Right lobe of liver (tissue), 6 donors: ENCODE measurements around the gene S1PR4. TPM values are rescaled to one million over a fixed set of nuclear protein-coding genes. Genes with fewer than 3 reads are reported as not detected.

Experiments
- ATAC-seq, 4 donors: fragments of 200-7000 bp; cut with Tn5 transposase; one replicate each; pipeline ENCODE4 v1.9.1; 2020; ENCODE audit warnings: mild to moderate bottlenecking in 4 of 4, moderate library complexity in 4 of 4
- DNase-seq, 3 donors: peaks; one replicate each; pipeline ENCODE4 v3.0.0-alpha.2; 2020
- H3K27ac ChIP-seq, 3 donors: fragments of 200-600 bp; one replicate each; pipeline ENCODE4 v1.8.0; 2022
- H3K27me3 ChIP-seq, 2 donors: fragments of 200-600 bp; one replicate each; pipeline ENCODE4 v1.8.0; 2022
- H3K36me3 ChIP-seq, 4 donors: fragments of 200-600 bp; sonication (generic) in 1 of 4; one replicate each; pipeline versions ENCODE4 v1.5.1 to v1.8.0; 2017 to 2022; ENCODE audit warnings: control low read depth in 1 of 4
- H3K4me1 ChIP-seq, 4 donors: fragments of 200-600 bp; sonication (generic) in 1 of 4; one replicate each; pipeline versions ENCODE4 v1.5.1 to v1.8.0; 2017 to 2022; ENCODE audit warnings: control low read depth in 1 of 4
- H3K4me3 ChIP-seq, 3 donors: fragments of 200-600 bp; one replicate each; pipeline ENCODE4 v1.8.0; 2022
- H3K9me3 ChIP-seq, 4 donors: fragments of 200-600 bp; sonication (generic) in 1 of 4; one replicate each; pipeline versions ENCODE4 v1.5.1 to v1.8.0; 2017 to 2022; ENCODE audit warnings: control low read depth in 1 of 4
- POLR2A ChIP-seq: fragments of 450-650 bp; IDR thresholded peaks from one replicate; pipeline ENCODE4 v1.6.1; 2017; ENCODE audit warnings: antibody characterized with exemption, mild to moderate bottlenecking
- WGBS: methylation state at CpG from one replicate; pipeline ENCODE4 v1.1.6; 2018; ENCODE audit warnings: low coverage, low lambda C conversion rate; ENCODE audit not compliant: insufficient coverage; ENCODE audit errors: missing lambda C conversion rate; 5-methylcytosine and 5-hydroxymethylcytosine counted together
- intact Hi-C, 2 donors: fragments of 100-400 bp; cut with DNase I; formaldehyde crosslinking; loops; one replicate each; pipeline versions ENCODE4 v1.11.2 to v1.14.1; 2022
- total RNA-seq, 6 experiments: library from RNA; depleted of rRNA in 2 of 6; stranded (reverse); fragments of >200 nt in 2 of 6; fragmentation: NEBNext Ultra II Directional in 3 of 6; extraction: Animal tissue kit (Norgen Biotek cat#: 25700) in 3 of 6; gene quantifications; one replicate each; pipeline versions ENCODE4 v1.1.0 to v1.2.4, GENCODE V29; 2016 to 2023
- TF ChIP-seq, protein P1 (sequence below), 4 donors: fragments of 200-600 bp in 3 of 4; fragments of 450-650 bp in 1 of 4; IDR thresholded peaks; one replicate each; pipeline versions ENCODE4 v1.5.1 to v1.8.0; 2016 to 2022; ENCODE audit warnings: antibody characterized with exemption in 4 of 4, mild to moderate bottlenecking in 2 of 4
- donor health status: DM: no; HTN: yes; CAD: no.
- donor health status: DM: no; HTN: no; CAD: no.
- donor health status: DM: no; HTN: no; CAD: no.
- donor health status: DM: no; HTN: yes; CAD: no.
- donor health status: DM: no; HTN: yes; CAD: no.

S1PR4 gene
- total RNA-seq, 6 experiments from 2014 or later, result 0.53 to 2.2 (median 0.97) TPM

- Histone ChIP-seq H3K27ac (peak within 1 kb of the TSS; percentile 41 to 73 (median 51)), H3K36me3 (no peaks in the 10 kb centered on the region), H3K4me3 (peak within 1 kb of the TSS; percentile 83 to 99 (median 84)), H3K4me1 (peaks cover 0 to 16% (median 5%) of the 10 kb centered on the region in 4 donors), H3K9me3 (no peaks in the 10 kb centered on the region), H3K27me3 (no peaks in the 10 kb centered on the region)
- ATAC-seq (peak; percentile 94 to 97 (median 96)), DNase-seq (peak; percentile 95 to 97 (median 96))
- intact Hi-C loops, result no loop called here
- TF ChIP-seq POLR2A, result peak; percentile 68
- TF ChIP-seq, protein P1, sequence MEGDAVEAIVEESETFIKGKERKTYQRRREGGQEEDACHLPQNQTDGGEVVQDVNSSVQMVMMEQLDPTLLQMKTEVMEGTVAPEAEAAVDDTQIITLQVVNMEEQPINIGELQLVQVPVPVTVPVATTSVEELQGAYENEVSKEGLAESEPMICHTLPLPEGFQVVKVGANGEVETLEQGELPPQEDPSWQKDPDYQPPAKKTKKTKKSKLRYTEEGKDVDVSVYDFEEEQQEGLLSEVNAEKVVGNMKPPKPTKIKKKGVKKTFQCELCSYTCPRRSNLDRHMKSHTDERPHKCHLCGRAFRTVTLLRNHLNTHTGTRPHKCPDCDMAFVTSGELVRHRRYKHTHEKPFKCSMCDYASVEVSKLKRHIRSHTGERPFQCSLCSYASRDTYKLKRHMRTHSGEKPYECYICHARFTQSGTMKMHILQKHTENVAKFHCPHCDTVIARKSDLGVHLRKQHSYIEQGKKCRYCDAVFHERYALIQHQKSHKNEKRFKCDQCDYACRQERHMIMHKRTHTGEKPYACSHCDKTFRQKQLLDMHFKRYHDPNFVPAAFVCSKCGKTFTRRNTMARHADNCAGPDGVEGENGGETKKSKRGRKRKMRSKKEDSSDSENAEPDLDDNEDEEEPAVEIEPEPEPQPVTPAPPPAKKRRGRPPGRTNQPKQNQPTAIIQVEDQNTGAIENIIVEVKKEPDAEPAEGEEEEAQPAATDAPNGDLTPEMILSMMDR (IDR thresholded peaks at IDR 0.05), result no peak
- 0% methylated on average over 22 of the region's 69 CpGs for WGBS
Observed at GRCh38 chr19:3185461-3186159, 7.0 kb downstream of the S1PR4 start, which contains the start of gene NCLN. TSS of gene NCLN (plus strand) at chr19:3185930. CDS start at chr19:3186031, 101 bp downstream.

DNA sequence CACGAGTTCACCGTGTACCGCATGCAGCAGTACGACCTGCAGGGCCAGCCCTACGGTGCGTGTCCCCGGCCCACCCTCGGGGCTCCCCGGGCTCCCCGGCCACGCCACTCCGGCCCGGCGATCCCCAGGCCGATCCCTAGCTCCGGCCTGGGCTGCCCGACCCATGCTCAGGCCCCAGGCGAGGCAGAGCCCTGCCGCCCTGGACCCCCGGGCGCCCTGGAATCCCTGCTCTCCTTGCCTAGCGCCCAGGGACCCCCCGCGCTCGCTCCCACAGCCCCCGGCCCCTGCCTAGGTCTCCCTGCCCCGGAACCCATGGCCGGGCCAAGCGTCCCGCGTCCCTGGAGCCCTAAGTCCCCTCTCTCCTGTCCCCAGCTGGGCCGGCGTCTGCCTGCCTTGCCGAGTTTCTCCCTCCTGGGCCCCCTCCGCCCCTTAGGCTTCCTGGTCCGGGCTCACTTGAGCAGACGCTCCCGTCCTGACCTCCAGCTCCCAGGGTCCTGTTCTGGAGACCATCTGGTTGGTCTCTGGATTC lies 7.7 kb downstream of the S1PR4 start:
- peak overlapping the region in 1 of 3 donors; percentile 73 for H3K27ac ChIP-seq
- no peaks in the 10 kb centered on the region for H3K9me3 ChIP-seq
- H3K4me3 ChIP-seq, result peak overlapping the region; percentile 83 to 99 (median 84)
- TF ChIP-seq POLR2A, result no peak
- TF ChIP-seq, protein P1 (IDR thresholded peaks at IDR 0.05), result no peak
- ATAC-seq, result peak in 3 of 4 donors; percentile 3 to 20 (median 4)
- H3K36me3 ChIP-seq, result no peaks in the 10 kb centered on the region
- H3K27me3 ChIP-seq, result no peaks in the 10 kb centered on the region
- peak in 1 of 3 donors; percentile 62 for DNase-seq
- 0% methylated on average over 4 of the region's 38 CpGs for WGBS
- intact Hi-C loops, result no loop called here
- H3K4me1 ChIP-seq, result peaks cover 0 to 16% (median 5%) of the 10 kb centered on the region in 4 donors

DNA sequence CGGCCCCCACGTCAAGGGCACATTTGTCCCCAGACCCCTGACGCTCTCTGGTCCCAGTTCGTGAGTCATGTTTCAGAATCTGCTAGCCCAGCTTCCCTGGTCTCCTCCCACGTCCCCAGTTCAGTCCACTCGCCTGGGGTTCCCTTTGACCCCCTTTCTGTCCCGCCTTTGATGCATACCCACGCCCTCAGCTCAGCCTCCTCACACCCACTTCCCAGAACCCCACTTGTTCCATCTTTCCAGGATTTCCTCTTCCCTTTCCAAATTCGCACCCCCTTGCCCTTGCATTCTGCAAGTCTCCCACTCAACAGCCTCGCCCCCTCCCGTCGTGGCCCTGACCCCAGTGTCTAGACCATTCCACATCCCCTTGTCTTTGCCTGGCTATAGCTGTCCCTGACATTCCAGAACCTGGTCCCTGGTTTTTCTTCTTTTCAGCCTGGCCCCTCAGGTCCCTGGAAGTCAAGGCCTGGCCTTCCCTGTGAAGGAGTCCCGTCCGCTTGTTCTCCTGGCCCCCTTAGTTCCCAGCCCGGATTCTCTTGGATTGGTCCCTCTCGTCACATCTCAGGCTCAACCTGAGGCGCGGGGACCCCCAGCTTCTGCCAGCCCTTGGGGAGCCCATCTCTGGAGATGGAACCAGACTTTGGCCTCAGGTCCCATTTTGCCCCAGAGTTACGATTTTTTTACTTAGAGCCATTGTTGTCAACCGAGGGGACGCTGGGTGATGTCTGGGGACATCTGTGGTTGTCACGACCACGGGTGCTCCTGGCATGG lies 8.5 kb downstream of the S1PR4 start:
- ATAC-seq, result no peak
- 50% methylated on average over 12 of the region's 23 CpGs for WGBS
- TF ChIP-seq, protein P1 (IDR thresholded peaks at IDR 0.05), result no peak
- Histone ChIP-seq H3K4me1 (peaks cover 0 to 16% (median 5%) of the 10 kb centered on the region in 4 donors), H3K36me3 (no peaks in the 10 kb centered on the region), H3K4me3 (peak overlapping the region; percentile 83 to 99 (median 84)), H3K9me3 (no peaks in the 10 kb centered on the region), H3K27me3 (no peaks in the 10 kb centered on the region), H3K27ac (no peak overlapping the region)
- peak in 1 of 3 donors; percentile 48 for DNase-seq
- intact Hi-C loops, result no loop called here

- no peak for ATAC-seq
- Histone ChIP-seq H3K36me3 (no peaks in the 10 kb centered on the region), H3K4me1 (peaks cover 0 to 16% (median 5%) of the 10 kb centered on the region in 4 donors), H3K9me3 (no peaks in the 10 kb centered on the region), H3K27me3 (no peaks in the 10 kb centered on the region), H3K4me3 (no peak overlapping the region), H3K27ac (no peak overlapping the region)
- TF ChIP-seq, protein P1 (IDR thresholded peaks at IDR 0.05), result no peak
- no peak for TF ChIP-seq POLR2A
- WGBS, result 81% methylated on average over 15 of the region's 36 CpGs
- peak in 1 of 3 donors; percentile 50 for DNase-seq
- intact Hi-C loops, result no loop called here
Observed at GRCh38 chr19:3187662-3188511, 9.3 kb downstream of the S1PR4 start.
